Right lobe of liver (tissue), 4 donors: ENCODE data around the gene SYNJ2.

Experiments
- POLR2A ChIP-seq: fragments of 450-650 bp; IDR thresholded peaks from one replicate; pipeline ENCODE4 v1.6.1; 2017; ENCODE audit warnings: antibody characterized with exemption, mild to moderate bottlenecking
- TF ChIP-seq, protein P1 (sequence below), 4 donors: fragments of 200-600 bp in 3 of 4; fragments of 450-650 bp in 1 of 4; IDR thresholded peaks; one replicate each; pipeline versions ENCODE4 v1.5.1 to v1.8.0; 2016 to 2022; ENCODE audit warnings: antibody characterized with exemption in 4 of 4, mild to moderate bottlenecking in 2 of 4
- donor health status: DM: no; HTN: no; CAD: no.
- donor health status: DM: no; HTN: no; CAD: no.
- donor health status: DM: no; HTN: yes; CAD: no.

DNA sequence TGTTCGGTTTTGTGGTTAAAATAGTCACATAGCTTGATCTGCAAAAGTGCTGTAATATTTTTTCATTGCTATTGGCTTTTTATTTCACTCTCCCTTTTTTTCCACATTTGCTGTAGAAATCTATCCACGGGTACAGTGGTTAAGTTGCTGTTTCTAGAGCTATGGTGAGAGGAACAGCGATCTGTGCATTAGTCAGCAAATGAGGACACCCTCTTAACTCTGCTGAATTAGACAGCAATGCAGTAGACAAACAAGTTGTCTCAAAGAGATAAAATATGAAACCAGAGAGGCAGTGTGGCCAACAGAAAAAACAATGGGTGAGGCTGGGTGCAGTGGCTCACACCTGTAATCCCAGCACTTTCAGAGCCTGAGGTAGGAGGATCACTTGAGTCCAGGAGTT is 17.6 kb upstream of the SYNJ2 start:
- no peak for TF ChIP-seq POLR2A
- TF ChIP-seq, protein P1, sequence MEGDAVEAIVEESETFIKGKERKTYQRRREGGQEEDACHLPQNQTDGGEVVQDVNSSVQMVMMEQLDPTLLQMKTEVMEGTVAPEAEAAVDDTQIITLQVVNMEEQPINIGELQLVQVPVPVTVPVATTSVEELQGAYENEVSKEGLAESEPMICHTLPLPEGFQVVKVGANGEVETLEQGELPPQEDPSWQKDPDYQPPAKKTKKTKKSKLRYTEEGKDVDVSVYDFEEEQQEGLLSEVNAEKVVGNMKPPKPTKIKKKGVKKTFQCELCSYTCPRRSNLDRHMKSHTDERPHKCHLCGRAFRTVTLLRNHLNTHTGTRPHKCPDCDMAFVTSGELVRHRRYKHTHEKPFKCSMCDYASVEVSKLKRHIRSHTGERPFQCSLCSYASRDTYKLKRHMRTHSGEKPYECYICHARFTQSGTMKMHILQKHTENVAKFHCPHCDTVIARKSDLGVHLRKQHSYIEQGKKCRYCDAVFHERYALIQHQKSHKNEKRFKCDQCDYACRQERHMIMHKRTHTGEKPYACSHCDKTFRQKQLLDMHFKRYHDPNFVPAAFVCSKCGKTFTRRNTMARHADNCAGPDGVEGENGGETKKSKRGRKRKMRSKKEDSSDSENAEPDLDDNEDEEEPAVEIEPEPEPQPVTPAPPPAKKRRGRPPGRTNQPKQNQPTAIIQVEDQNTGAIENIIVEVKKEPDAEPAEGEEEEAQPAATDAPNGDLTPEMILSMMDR (IDR thresholded peaks at IDR 0.05), result no peak
